ENCODE results near the gene TMEM117.

DNA sequence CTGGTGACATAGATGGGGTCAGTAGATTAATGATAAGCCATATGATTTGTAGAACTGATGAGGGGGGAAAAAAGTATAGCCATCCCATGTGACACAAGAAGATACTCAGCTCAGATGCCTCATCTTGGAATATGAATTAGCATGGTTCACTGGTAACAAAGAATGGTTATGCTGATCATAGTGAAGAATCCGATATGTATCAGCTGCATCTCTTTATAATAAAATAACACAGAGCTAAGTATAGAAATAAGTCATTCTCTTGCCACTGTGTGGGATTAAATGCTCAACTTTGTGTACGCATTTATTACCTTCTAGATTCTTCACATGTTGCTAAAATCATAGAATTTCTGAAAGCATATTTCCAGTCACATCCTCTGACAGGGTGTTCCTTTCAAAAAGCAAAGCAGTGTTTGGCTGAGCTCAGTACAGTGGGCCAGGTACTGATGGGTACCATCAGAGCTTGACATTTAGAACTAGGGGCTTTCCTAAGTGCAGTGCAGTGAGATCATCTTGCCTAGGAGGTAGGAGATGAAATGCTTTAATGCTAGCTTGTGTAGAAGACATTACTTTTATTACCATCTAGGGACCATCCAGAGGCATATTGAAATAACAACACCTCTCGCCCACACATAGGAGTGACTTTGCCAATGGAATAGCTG lies 256.2 kb downstream of the TMEM117 start:
- TF ChIP-seq, protein P1, sequence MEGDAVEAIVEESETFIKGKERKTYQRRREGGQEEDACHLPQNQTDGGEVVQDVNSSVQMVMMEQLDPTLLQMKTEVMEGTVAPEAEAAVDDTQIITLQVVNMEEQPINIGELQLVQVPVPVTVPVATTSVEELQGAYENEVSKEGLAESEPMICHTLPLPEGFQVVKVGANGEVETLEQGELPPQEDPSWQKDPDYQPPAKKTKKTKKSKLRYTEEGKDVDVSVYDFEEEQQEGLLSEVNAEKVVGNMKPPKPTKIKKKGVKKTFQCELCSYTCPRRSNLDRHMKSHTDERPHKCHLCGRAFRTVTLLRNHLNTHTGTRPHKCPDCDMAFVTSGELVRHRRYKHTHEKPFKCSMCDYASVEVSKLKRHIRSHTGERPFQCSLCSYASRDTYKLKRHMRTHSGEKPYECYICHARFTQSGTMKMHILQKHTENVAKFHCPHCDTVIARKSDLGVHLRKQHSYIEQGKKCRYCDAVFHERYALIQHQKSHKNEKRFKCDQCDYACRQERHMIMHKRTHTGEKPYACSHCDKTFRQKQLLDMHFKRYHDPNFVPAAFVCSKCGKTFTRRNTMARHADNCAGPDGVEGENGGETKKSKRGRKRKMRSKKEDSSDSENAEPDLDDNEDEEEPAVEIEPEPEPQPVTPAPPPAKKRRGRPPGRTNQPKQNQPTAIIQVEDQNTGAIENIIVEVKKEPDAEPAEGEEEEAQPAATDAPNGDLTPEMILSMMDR (IDR thresholded peaks at IDR 0.05; ENCODE audit: low read depth, low read length), result no peak
- TF ChIP-seq EZH2phosphoT487 (IDR thresholded peaks at IDR 0.05; ENCODE audit: low read depth), result no peak
